ENCODE results near the gene DNAH1. TPM values are rescaled to one million over a fixed set of nuclear protein-coding genes. Genes with fewer than 3 reads are reported as not detected.
A peak's percentile ranks its signal among the peaks of the same experiment; 100 is the strongest.

DNAH1 gene
- total RNA-seq, 1 donor from 2014 or later = 3.3 TPM

DNA sequence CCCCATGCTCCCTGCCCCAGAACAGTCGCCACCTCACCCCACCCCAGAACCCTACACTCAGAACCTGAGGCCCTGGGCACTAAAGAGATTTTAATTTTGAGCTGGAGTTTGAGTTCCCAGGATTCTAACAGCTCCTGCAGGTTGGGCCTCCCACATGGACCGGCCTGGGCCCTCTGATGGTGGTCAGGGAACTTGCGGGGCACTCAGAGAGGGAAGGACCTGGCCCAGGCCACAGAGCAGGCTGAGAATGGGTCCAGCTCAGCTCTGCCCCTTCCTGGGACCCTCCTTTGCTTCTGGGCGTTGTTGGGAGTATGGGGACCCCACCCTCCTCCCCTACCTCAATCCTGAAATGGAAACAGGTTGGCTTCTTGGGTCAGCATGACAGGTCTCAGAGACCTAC is 129.9 kb downstream of the DNAH1 start:
- Mint-ChIP-seq H3K27me3 (ENCODE audit: unreplicated experiment) (peaks cover 12% of the 10 kb centered on the region), H3K4me1 (ENCODE audit: unreplicated experiment) (peaks cover 51% of the 10 kb centered on the region), H3K36me3 (ENCODE audit: low read depth, unreplicated experiment) (no peaks in the 10 kb centered on the region), H3K27ac (ENCODE audit: unreplicated experiment) (no peak overlapping the region), H3K9me3 (ENCODE audit: unreplicated experiment) (no peaks in the 10 kb centered on the region), H3K4me3 (ENCODE audit: unreplicated experiment) (no peak overlapping the region)
- TF ChIP-seq, protein P1, sequence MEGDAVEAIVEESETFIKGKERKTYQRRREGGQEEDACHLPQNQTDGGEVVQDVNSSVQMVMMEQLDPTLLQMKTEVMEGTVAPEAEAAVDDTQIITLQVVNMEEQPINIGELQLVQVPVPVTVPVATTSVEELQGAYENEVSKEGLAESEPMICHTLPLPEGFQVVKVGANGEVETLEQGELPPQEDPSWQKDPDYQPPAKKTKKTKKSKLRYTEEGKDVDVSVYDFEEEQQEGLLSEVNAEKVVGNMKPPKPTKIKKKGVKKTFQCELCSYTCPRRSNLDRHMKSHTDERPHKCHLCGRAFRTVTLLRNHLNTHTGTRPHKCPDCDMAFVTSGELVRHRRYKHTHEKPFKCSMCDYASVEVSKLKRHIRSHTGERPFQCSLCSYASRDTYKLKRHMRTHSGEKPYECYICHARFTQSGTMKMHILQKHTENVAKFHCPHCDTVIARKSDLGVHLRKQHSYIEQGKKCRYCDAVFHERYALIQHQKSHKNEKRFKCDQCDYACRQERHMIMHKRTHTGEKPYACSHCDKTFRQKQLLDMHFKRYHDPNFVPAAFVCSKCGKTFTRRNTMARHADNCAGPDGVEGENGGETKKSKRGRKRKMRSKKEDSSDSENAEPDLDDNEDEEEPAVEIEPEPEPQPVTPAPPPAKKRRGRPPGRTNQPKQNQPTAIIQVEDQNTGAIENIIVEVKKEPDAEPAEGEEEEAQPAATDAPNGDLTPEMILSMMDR (IDR thresholded peaks at IDR 0.05; ENCODE audit: unreplicated experiment) = no peak
- DNase-seq (ENCODE audit: low spot score) = no peak

- TF ChIP-seq, protein P1 (IDR thresholded peaks at IDR 0.05; ENCODE audit: unreplicated experiment) = peak; percentile 98
- Mint-ChIP-seq H3K9me3 (ENCODE audit: unreplicated experiment) (no peaks in the 10 kb centered on the region), H3K4me1 (ENCODE audit: unreplicated experiment) (peaks cover 49% of the 10 kb centered on the region), H3K27ac (ENCODE audit: unreplicated experiment) (no peak overlapping the region), H3K36me3 (ENCODE audit: low read depth, unreplicated experiment) (no peaks in the 10 kb centered on the region), H3K4me3 (ENCODE audit: unreplicated experiment) (peak overlapping the region; percentile 47), H3K27me3 (ENCODE audit: unreplicated experiment) (peaks cover 12% of the 10 kb centered on the region)
- DNase-seq (ENCODE audit: low spot score) = peak; percentile 79
Measured at GRCh38 chr3:52446631-52447511, 130.8 kb downstream of the DNAH1 start.

DNA sequence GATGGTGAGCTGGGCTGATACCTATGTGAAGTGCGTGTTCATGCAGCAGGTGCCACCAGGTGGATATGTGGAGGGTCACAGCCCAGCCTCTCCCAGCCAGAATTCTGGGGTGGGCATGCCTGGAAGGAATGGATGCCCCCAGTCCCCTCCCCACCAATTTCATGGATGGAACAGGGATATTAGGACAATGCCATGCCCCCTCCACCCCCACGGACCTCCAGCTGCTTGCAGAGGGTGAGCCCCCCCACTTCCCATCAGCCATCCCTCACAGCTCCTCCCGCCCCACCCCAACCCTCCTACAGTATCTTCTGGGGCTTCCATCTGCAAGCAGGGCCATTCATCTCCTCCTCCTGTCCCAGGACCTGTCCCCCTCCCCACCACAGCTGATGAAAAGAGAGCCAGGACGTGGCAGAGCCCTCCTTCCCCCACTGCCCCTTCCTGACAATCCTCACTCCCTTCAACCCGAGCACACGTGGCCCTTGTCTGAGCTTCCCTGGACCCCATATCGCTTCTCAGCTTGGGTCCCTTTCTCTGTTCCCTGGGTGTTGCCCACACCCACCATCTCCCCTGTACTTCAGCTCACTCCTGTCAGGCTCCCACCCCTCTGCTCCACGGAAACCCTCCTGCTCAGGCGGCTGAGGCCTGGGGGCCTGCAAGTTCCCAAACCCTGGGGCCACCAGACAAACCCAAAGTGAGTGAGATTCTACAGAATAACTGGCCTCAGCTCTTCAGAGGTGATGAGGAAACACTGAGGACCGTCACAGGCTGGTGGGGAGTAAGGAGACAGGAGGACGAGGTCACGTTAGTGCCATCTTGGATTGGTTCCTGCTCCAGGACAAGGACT is 131.6 kb downstream of the DNAH1 start:
- TF ChIP-seq, protein P1 (IDR thresholded peaks at IDR 0.05; ENCODE audit: unreplicated experiment) = no peak
- Mint-ChIP-seq H3K36me3 (ENCODE audit: low read depth, unreplicated experiment) (no peaks in the 10 kb centered on the region), H3K27ac (ENCODE audit: unreplicated experiment) (no peak overlapping the region), H3K4me1 (ENCODE audit: unreplicated experiment) (peaks cover 45% of the 10 kb centered on the region), H3K9me3 (ENCODE audit: unreplicated experiment) (no peaks in the 10 kb centered on the region), H3K27me3 (ENCODE audit: unreplicated experiment) (peaks cover 12% of the 10 kb centered on the region), H3K4me3 (ENCODE audit: unreplicated experiment) (no peak overlapping the region)
- DNase-seq (ENCODE audit: low spot score) = no peak

Small RNA genes lying within 50 kb of the gene (microRNA-seq; reads per million reads assigned to microRNA genes)
- gene MIR135A1 (ENCODE audit: unreplicated experiment) (37.8 reads per million, percentile 74 among the genes with 10 or more reads in this experiment), gene MIRLET7G (ENCODE audit: unreplicated experiment) (54.7 reads per million, percentile 78 among the genes with 10 or more reads in this experiment)

Other genes with a start within 250 kb of the DNAH1 start
- gene POC1A, start 161.9 kb upstream of the DNAH1 start, total RNA-seq (ENCODE audit: unreplicated experiment) = 7.5 TPM
- 59.1 TPM for gene ALAS1, start 118.2 kb upstream of the DNAH1 start, total RNA-seq (ENCODE audit: unreplicated experiment)
- not detected for gene TLR9, start 90.7 kb upstream of the DNAH1 start, total RNA-seq (ENCODE audit: unreplicated experiment)
- 85.3 TPM for gene TWF2, start 77.2 kb upstream of the DNAH1 start, total RNA-seq (ENCODE audit: unreplicated experiment)
- gene PPM1M, start 70.6 kb upstream of the DNAH1 start, total RNA-seq (ENCODE audit: unreplicated experiment) = 15.0 TPM
- 72.3 TPM for gene WDR82, start 37.7 kb upstream of the DNAH1 start, total RNA-seq (ENCODE audit: unreplicated experiment)
- gene GLYCTK, start 28.5 kb upstream of the DNAH1 start, total RNA-seq (ENCODE audit: unreplicated experiment) = 22.4 TPM
- gene BAP1, start 93.7 kb downstream of the DNAH1 start, total RNA-seq (ENCODE audit: unreplicated experiment) = 118 TPM
- gene PHF7, start 94.3 kb downstream of the DNAH1 start, total RNA-seq (ENCODE audit: unreplicated experiment) = 15.9 TPM
- gene SEMA3G, start 128.8 kb downstream of the DNAH1 start, total RNA-seq (ENCODE audit: unreplicated experiment) = 175 TPM
- gene TNNC1, start 137.7 kb downstream of the DNAH1 start, total RNA-seq (ENCODE audit: unreplicated experiment) = 0.67 TPM
- gene NISCH, start 139.3 kb downstream of the DNAH1 start, total RNA-seq (ENCODE audit: unreplicated experiment) = 261 TPM
- 866 TPM for gene STAB1, start 179.0 kb downstream of the DNAH1 start, total RNA-seq (ENCODE audit: unreplicated experiment)
- 252 TPM for gene NT5DC2, start 217.5 kb downstream of the DNAH1 start, total RNA-seq (ENCODE audit: unreplicated experiment)
- gene UQCC5, start 220.3 kb downstream of the DNAH1 start, total RNA-seq (ENCODE audit: unreplicated experiment) = 13.3 TPM

All from endothelial cell (in vitro differentiated cells).